GM18517 (cell line): Measurements from ENCODE around the gene TOMM22.
"Not testable (repeated sequence)": the region's sequence is repeated elsewhere in the genome, so short reads cannot be mapped to it uniquely, and the experiment has no call there.

ENCODE experiments used
- ATAC-seq: cut with Tn5 transposase; IDR thresholded peaks from one replicate; pipeline ENCODE4 v1.9.1; 2021; ENCODE audit warnings: mild to moderate bottlenecking, moderate library complexity; ENCODE audit not compliant: unreplicated experiment

The TOMM22 gene

DNA sequence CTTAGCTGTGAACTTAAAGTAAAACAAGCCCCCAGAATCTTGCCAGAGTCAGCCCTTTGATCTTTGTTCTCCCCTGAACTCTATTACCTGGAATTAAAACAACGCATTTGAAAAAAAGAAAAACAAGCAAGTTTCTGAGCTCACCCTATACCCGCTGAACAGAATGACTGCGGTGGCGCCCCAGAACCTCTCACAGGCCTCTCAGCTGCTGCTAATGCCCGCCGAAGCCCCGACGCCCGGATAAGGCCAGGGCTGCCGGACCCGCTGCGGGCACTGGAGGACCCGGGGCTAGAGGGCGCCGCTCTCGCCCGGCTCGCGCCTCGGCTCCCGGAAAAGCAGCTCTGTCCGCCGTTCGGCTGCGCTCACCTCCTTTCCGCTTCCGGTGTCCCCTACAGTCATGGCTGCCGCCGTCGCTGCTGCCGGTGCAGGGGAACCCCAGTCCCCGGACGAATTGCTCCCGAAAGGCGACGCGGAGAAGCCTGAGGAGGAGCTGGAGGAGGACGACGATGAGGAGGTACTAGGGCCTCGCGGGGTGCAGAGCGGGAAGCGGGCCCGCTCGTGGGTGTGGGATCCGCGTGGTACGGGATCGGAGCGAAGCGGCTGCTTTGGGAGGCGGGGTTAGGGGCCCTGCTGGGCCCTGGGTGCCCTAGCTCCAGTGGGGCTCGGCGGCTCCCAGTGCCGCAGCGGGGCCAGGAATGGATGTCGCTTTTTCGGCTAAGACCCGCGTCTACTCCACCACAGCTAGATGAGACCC, at the start of gene TOMM22:
TSS of gene TOMM22 (plus strand) at position 376 of the 754 bp plus-strand sequence. CDS start at position 398, 22 bp downstream.
- peak; percentile 86 for ATAC-seq

DNA sequence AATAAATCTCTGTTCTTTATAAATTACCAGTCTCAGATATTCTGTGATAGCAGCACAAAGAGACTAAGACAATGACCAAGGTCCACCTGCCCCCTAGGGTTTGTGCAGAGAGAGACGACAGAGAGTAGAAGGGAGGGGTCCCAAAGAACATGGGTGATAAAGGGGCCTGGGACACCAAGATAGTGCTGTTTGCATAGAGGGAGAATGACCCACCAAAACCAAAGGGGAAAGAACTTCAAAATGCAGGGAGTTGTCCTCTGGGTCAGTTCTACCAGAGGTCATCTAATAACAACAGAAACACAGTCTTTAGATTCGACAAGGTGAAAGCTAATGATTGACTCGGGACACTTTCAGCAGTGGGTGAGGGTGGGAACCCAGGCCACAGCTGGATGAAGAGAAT, 49.2 kb upstream of the TOMM22 start:
- no peak for ATAC-seq

DNA sequence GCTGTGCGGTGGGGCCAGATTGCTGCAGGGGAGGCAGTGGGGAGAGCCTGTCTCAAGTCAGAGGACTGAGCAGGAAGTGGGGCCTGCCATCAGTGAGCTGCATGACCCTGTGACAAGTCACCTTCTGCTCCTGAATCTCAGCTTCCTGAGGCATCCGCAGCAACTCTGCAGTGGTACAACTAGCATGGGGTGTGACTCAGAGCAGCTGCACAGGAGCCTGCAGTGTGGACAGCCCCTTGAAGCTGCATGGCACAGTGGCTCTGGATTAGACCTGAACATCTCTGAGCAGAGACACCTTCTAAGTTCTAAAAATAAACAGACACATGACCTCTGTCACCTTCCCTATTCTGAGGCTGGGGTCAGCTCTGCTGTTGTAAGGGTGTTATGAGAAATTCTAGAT, 43.5 kb upstream of the TOMM22 start:
- ATAC-seq, result no peak

DNA sequence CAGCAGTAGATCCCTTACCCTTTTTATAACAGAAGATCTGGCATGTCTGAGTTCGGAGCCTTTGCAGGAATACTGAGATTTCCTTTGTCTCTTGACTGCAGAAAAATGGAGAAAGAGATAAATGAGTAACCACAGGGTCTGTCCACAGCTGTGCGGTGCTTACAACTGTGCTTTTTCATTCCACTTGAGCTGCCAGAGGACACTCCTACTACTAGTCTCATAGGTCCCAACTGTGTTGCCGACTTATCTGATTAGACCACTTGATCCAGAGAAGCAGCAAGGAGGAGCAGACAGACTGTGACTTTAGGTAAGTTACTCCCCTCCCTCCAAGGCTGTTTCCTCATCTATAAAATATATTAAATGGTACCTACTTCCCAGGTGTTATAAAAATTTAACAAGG, 43.0 kb upstream of the TOMM22 start:
- no peak for ATAC-seq

DNA sequence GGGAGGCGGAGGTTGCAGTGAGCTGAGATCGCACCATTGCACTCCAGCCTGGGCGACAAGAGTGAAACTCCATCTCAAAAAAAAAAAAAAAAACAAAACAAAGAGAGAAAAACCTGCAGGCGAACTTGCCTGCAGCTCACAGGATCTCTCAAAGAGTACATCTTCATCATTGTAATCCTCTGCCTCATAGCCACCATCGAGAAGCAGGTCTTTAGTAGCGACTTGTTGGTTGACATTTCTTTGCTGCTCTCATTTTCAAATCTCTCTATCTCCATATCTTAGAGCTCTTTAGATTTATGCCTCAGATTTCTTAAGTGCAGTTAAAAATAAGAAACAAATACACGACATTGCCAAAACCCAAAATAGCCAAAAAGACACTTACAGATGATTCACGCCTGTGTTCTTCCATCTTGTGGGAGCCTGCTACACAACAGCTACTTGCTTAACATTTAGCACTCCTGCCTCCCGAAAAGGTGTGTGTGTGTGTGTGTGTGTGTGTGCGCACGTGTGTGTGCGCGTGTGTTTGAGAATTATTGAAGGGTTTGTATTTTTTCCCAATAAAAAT, 40.2 kb upstream of the TOMM22 start:
- ATAC-seq, result no peak

DNA sequence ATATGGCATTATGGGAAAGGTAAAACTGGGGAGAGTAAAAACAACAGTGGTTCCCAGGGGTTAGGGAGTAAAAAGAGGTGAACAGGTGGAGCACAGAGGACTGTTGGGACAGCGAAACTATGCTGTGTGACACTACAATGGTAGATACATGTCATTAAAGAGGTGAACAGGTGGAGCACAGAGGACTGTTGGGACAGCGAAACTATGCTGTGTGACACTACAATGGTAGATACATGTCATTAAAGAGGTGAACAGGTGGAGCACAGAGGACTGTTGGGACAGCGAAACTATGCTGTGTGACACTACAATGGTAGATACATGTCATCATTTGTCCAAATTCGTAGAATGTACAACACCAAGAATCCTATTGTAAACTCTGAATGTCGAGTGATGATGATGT, 37.5 kb upstream of the TOMM22 start:
- not testable (repeated sequence) for ATAC-seq

DNA sequence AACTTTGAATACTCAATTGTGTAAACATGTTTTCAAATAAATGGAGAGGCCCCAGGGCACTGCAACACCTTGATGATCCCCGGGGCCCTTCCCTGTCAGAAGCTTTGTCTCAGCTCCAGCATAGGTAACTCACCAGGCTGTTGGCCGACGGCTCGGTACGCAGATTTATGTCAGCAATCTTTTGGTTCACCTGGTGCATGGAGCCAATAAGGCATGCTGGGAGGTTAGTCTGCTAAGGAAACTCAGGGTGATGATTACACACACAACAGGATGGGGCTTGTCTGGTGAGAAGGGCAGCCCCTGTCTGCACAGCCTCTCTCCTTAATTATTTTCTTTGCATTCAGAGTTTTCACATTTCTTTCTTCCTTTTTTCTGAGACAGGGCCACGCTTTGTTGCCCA, 36.3 kb upstream of the TOMM22 start:
- no peak for ATAC-seq

DNA sequence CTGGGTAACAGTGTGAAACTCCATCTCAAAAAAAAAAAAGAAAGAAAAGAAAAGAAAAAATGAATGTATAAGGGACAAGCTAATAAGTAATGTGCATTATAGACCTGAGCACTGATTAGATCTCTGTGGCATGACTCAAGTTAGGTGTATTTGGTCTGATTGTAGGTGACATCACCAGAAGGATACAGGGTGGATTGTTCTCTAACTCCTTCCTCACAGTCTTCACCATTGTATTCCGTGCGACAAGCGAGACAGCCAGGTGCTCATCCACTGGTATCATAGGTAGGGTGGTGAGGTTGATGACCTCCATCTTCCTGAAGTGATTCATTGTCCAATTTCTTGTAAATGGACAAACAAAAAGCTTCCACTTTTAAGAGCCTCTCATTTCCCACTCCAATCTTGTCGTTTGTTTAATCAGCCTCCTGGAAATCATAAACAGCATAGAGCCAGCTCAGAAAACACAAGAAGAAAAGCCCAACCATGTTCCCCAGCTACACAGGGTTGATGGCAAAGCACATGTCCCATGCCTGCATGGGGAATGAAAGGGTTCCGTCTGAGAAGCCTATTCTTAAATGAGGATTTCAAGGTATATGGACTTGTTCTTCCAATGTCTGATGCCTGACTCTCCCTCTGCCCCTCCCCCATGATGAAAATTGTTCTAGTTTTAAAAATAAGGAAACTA, 31.8 kb upstream of the TOMM22 start:
- ATAC-seq, result no peak

DNA sequence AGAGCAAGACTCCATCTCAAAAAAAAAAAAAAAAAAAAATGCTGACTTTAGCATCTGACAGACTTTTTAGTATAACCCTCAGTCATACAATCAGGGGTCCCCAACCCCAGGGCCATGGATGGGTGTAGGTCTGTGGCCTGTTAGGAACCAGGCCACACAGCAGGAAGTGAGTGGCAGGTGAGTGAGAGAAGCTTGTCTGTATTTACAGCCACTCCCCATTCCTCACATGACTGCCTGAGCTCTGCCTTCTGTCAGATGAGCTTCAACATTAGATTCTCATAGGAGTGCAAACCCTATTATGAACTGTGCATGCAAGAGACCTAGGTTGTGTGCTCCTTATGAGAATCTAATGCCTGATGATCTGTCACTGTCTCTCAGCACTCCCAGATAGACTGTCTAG, 28.9 kb upstream of the TOMM22 start:
- no peak for ATAC-seq

DNA sequence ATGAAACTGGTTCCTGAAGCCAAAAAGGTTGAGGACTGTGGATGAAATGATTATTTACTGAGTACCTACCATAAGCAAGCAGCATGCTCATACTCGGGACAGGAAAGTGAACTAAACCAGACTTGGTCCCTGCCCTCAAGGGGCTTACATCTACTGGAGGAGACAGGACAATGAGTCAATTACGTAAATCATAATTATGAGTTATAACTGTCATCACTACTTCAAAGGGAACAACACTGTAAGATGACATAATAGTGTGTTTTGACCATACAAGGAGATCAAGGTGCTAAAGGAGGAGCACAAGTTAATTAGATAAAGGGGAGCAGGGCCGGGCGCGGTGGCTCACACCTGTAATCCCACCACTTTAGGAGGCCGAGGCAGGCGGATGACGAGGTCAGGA, 28.0 kb upstream of the TOMM22 start:
- no peak for ATAC-seq

DNA sequence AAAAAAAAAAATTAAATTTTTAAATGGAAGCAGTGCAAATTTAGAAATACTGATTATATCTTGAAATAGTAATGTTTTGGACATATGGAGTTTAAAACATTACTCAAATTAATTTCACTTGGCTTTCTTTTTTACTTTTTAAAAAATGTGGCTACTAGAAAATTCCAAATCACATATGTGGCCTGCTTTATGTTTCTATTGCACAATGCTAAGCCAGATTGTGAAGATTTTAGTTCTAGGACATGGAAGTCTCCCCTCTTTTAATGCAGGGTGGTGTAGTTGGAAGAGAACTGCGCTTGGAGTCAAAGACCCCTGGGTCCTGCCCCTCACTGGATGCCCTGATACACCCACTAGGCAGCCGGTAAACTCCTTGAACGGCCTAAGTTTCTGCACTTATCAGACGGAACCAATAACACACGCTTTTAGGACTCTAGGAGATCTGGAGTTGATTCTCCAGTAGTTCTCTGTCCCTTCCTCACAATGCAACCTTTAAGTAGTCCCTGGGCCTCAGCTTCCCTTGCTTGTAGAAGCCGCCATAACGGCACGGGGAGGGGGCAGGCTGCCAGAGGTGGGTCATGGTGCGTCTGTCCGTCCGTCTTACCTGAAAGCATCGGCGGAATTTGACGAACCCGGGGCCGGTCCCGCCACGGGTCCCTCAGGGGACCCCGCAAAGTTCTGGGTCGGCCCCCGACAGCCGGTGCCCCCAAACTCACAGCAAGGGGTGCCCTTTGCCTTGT, 26.1 kb upstream of the TOMM22 start:
- peak; percentile 8 for ATAC-seq

DNA sequence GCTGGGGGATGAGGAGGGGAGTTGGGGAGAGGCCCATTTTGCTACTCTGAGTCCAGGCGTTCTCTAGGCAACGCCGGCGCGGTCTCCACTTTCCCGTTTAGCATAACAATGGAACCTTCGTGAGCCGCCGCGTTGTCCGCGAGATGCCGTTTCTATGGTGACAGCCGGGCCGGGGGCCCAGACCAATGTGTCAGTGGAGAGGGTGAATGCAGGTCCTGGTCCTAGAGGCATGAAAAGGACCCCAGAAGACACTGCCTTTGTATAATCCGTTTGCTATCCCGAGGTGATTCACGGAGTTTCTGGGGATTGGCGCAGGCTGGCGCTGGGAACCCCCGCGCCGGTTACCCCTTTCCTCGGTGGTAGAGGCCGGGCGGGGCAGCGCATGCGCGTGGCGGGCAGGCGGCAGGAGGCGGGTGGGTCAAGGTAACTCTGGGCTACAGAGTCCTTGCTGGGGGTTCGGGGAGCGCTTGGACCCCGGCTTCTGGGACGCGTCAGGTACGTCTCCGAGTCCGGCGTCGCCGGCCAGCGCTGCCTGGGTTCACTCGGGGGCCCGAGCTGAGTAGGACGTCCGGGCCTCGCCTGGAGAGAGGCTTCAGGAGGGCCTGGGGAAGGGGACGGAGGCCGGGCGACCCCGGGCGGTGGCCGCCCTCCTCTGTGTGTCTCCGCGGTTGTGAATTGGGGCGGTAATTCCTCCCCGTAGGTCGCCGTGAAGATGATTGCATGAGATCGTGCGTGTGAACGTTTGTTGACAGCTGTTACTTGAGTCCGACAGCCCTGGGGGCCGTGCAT, 25.3 kb upstream of the TOMM22 start, which contains the start of the genes CBY1 and FAM227A:
TSS of gene CBY1 (plus strand) at position 383 of the 789 bp plus-strand sequence. CDS start 11,417 bp downstream, outside the sequence.
TSS of gene FAM227A (minus strand) at position 137 of the 789 bp plus-strand sequence. CDS start 6,224 bp downstream, outside the sequence.
- ATAC-seq, result peak; percentile 70

DNA sequence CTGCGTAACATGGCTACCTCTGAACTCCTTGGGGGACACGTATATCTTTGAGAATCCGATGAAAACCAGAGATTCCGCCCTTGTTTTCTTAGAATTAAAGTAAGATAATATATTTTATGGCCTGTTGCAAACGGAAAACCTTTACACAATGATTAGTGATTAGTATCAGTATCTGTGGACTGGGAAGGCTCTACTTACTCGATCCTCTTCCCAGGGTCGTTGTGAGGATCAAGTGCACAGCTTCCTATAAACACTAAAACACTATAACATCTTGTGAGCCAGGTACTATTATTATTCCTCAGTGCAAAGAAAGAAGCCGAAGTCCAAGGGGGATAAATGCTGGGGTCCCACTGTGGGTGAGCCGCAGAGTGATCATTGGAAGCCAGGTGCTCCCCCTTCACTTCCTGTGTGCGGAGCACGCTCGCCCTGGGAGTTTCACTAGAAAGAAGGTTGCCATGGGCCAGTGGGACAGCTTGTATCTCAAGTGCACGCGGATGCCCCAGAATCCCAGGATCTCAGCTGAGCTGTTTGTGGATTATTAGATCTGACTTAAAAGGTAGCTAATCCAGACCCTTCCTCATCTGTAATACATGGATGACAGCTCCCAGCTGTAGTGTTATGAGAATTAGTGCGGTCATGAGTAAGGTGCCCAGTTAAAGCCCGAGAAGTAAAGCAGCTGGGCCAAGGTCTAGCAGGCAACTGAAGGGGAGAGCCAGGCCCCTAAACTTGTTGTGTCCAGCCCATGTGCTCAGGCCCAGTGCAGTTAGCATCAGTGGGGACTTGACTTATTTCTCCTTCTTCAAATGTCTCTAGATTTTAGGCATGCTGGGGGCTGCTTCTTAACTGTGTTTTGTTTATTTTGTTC, 24.5 kb upstream of the TOMM22 start:
- ATAC-seq, result no peak

DNA sequence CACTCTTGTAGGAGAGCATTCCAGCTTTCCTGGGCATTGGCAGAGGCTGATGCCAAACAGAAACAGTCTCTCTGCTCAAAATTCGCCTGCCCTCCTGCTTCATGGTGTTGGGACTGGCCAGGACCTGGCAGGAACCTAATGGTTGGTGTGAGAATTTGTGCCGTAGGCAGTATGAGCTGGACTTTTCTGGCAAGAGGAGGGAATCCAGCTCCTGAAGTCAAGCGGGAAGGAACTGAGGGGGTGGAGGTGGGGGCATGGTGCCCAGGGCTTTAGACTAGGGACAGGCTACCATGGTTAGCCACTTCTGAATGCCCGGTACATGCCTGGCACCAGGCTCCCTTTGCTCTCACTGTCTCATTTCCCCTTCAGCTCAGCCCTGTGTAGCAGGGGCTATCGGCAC, 6.9 kb upstream of the TOMM22 start:
- ATAC-seq, result no peak

DNA sequence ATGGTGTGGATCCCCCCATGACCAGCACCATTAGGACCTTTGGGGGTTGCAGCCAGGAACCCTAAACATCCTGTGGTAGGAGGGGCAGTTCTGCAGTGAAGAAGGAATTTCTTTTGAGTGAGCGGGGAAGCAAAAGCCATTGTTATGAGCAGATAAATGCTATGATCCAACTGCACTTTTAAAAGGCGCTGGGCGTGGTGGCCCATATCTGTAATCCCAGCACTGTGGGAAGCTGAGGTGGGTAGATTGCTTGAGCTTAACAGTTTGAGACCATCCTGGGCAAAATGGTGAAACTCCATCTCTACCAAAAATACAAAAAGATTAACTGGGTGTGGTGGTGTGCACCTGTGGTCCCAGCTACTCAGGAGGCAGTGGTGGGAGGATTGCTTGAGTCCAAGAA, 5.9 kb upstream of the TOMM22 start:
- ATAC-seq, result no peak

DNA sequence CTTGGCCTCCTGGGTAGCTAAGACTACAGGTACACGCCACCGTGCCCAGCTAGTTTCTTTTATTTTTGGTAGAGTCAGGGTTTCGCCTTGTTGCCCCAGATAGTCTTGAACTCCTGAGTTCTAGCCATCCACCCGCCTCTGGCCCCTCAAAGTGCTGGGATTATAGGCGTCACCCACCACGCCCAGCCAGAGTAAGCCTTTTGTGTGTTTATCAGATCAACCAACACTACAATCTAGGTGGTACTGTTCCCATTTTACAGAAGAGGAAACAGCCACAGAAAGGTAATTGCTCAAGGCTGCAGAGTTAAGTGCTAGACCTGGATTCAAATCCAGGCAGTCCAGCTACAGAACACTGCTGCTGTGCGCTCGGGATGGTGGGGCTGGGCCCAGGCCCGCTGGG, 3.1 kb downstream of the TOMM22 start:
- ATAC-seq, result no peak

DNA sequence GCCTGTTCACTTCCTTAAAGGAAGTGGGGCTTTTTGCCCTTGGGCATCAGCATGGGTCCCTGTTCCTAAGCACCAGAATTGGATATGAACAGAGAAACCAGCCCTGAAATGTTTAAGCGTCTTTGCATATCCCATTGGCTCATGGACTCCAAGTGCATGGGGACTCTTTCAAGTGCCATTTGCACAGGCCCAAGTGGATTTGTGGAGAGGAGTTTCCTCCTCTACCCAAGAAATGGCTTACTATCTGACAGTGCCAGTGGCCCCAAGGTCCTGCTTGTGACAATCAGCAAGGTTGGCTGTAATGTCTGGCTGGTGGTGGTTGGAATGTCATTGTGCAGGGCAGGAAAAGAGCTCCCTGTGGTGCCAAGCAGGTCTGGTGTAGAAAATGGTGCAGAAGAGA, 4.0 kb downstream of the TOMM22 start:
- no peak for ATAC-seq

DNA sequence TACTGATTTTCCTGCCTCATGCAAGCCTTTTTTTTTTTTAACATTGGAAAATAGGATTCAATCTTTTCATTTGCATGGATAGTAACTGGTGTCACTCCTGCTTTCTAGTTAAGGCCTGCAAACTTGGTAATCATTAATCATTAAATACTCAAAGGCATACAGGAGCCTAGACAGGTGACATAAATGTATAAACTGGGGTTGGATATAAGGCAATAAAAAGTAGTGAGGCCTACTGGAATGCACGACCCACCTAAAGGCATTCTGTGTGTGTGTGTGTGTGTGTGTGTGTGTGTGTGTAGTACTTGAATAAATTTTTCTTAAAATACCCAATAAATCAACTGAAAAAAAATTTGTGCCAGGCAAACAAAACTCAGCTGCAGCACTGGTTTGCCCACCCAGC, 7.9 kb downstream of the TOMM22 start:
- no peak for ATAC-seq

DNA sequence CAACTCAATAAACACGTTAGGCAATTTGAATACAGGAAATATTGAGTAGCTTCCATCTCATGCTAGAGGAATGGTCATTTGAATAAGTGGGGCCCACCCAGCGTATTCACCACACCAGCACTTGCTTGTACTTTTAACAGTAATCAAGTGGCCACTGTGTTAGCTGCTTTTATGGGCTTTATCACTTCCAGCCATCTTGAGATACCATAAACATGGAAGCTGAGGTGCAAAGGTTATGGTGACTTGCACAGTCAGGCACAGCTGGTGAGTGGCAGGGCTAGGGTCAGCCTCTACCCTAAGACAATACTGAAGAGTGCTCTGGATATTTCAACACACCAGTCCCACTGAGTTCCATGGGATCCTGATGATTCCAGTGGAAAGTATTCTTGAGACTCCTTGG, 12.3 kb downstream of the TOMM22 start:
- no peak for ATAC-seq

DNA sequence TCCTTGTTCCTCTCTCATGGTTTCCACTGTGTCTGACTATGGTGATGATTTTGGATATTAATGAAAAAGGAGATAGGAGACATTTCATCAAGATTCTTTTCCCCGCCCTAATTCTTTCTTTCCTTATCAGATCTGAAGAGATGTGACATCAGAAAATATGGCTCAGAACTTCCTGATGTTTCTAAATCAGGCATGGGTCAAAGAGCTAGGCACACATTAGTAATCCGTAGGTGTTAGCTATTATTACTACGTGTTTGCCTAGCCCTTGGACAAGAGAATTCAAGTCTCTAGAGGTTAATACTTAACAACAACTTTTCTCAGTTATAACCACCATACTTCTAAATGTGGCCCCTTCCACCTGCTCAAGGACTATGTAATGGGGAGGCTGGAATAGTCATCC, 13.2 kb downstream of the TOMM22 start:
- ATAC-seq, result no peak
